AG09319 (cell line): Measurements from ENCODE around the gene MFNG.
"Not testable (repeated sequence)": the region's sequence is repeated elsewhere in the genome, so short reads cannot be mapped to it uniquely, and the experiment has no call there.

Source experiments
- DNase-seq: peaks from one replicate; pipeline ENCODE4 v3.0.0-alpha.2; 2010; ENCODE audit warnings: low read depth; ENCODE audit errors: extremely low read depth
- TF ChIP-seq, protein P1 (sequence below): IDR thresholded peaks from 2 replicates; pipeline ENCODE4 v1.5.1; 2011; ENCODE audit warnings: low read depth, mild to moderate bottlenecking, inconsistent platforms, low read length, moderate library complexity

Gene MFNG

DNA sequence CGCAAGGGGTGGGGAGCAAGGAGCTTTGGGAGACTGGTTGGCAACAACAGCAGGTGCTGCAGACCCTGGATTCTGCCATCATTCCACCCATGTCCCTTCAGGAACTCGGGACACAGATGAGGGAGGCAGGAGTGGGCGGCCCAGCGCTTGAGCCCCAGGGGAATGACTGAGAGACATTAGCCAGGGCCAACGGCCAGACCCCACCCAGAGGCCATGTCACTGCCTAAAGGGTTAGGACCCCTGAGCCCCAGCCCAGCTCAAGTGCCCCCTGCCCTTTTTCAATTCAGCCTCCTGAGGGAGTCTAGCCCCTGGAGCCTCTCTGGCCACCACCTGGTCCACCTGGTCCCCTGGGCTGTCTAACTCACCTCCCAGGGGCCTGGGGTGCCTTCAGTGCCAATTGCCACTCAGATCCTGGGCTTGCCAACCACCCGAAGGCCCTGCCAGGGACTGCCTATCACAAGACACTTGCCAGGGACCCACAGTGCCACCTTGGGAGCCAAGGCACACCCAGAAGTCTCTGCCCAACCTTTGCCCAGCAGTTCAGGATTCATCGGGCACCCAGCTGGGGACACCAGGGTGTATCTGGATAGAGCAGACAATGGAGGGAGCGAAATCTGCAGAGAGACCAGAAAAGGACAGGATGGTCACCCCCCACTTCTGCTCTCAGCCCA, 16.6 kb downstream of the MFNG start:
- TF ChIP-seq, protein P1, sequence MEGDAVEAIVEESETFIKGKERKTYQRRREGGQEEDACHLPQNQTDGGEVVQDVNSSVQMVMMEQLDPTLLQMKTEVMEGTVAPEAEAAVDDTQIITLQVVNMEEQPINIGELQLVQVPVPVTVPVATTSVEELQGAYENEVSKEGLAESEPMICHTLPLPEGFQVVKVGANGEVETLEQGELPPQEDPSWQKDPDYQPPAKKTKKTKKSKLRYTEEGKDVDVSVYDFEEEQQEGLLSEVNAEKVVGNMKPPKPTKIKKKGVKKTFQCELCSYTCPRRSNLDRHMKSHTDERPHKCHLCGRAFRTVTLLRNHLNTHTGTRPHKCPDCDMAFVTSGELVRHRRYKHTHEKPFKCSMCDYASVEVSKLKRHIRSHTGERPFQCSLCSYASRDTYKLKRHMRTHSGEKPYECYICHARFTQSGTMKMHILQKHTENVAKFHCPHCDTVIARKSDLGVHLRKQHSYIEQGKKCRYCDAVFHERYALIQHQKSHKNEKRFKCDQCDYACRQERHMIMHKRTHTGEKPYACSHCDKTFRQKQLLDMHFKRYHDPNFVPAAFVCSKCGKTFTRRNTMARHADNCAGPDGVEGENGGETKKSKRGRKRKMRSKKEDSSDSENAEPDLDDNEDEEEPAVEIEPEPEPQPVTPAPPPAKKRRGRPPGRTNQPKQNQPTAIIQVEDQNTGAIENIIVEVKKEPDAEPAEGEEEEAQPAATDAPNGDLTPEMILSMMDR = no peak
- DNase-seq = no peak

DNA sequence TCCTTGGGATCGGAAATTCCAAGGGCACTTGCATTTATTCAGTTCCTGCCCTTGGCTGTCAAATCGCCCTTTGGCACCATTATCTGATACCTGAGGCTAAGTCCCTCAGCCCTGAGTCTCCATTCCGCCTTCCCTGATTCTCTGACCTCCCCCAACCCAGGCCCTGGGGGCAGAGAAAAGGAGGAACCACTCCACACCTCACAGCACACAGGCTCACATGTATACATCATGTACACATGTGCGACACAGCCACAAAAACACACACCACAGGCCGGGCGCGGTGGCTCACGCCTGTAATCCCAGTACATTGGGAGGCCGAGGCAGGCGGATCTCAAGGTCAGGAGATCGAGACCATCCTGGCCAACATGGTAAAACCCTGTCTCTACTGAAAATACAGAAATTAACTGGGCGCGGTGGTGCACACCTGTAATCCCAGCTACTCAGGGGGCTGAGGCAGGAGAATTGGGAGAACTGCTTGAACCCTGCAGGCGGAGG, 17.9 kb downstream of the MFNG start:
- not testable (repeated sequence) for DNase-seq

DNA sequence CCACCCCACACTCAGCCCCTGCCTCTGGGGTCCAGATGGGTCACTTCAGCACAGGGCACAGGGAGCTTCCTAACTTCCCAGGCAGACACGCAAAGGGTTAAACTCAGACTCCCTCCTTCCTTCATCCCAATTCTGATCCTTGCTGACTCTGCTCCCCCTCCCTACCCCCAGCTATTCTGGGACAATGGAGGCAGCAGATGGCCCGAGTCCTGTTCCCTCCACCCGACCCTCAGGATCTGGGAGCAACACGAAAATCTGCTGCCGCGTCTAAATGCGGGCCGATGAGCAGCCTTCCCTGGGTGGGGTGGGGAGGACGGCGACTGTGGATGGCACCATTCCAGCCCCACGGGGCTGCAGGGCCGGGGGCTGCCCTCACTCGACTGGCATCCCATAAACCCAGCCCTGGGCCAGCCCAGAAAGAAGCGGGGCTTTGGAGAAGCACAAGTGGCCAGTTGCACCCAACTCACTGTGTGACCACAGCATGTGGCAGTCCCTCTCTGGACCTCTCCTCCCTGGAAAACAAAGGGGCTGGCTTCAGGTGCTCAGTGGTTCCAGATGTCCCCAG, 18.7 kb downstream of the MFNG start:
- no peak for DNase-seq

DNA sequence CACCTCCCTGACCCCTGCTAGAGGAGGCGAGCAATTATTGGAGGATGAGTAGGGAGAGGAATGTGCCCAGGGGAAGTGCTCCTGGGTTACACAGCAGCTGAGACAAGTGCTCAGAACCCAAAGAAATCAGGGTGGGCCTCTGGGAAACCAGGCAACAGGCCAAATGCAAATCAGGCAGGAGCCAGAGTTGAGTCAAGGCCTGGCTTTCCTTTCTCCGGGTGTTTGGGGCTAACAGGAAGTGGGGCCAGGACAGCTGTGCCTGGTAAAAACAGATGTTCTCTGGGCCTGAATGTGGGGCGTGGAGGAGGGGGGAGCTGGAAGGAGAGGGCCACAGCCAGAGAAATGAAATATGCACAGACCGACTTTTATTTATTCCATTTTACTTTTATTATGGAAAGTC, 22.0 kb downstream of the MFNG start:
- TF ChIP-seq, protein P1 = no peak
- DNase-seq = no peak

More for the DNA sequence above, 18.7 kb downstream of the MFNG start:
- TF ChIP-seq, protein P1 = no peak

DNA sequence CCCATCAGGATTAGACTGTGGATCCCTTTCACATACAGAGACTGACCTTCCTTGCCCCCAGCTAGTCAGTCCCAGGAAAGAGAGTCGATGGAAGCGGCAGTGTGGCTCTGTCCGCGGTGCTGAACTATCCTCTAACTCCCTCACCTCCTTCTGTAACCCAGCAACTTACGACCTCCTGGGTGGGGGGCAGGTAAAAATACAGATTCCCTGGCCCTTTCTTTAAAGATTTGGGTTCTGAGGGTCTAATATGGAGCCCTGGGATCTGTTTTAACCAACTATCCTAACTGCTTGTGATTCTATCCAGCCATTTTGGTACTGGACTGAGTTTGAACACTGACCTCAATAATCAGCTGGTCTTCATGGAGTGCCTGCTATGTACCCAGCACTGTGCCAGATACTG, 23.2 kb downstream of the MFNG start:
- no peak for DNase-seq
- TF ChIP-seq, protein P1 = no peak

DNA sequence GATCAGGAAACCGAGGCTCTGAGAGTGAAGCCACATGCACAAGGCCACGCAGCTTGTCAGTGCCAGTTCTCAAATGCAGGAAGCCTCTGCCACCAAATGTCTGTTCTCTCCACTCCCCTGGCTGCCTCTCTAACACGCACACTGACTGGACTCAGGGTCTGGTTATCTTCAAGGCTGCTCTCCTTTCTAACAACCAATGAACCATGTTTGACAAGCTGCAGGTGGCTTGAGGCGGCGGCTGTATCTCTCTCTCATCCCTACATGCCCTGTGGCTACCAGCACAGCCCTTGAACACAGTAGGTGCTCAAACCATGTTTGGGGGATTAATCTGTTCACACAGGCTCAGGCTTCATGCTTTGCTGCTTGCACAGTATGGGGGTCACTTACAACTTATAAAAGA, 23.7 kb downstream of the MFNG start:
- TF ChIP-seq, protein P1 = no peak
- DNase-seq = no peak

DNA sequence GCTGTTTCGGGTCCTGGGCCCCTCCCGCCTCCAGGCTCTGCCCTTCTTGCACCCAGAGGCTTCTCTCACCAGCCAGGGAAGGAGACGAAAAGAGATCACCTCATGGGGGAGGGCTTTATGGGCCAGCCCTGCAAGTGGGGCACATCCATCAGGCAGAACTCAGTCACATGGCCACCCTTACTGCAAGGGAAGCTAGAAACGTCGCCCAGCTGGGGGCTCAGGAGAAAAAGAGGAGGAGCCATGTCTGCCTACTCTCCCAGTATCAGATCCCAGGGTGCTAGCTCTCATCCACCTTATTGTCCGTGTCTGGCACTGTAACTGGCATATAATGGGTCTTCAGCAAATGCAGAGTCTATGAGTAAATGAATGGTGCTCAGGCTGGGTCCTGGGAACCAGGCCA, 24.2 kb downstream of the MFNG start:
- no peak for DNase-seq
- TF ChIP-seq, protein P1 = no peak

DNA sequence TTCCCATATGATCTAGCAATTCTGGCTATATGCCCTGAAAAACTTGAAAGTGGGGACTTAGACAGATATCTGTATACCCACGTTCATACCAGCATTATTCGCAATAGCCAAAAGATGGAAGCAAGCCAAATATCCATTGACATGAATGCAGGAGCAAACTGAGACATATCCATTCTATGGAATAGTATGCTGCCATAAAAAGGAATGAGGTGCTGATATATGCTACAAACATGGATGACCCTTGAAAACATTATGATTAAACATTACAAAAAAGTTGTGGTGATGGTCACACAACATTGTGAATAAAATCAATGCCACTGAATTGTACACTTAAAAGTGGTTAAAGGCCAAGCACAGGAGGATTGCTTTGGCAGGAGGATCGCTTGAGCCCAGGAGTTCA, 25.5 kb downstream of the MFNG start:
- DNase-seq = no peak

More for the DNA sequence above, 25.5 kb downstream of the MFNG start:
- TF ChIP-seq, protein P1 = no peak
